NCI-H226 (cell line): ENCODE data around the gene MORF4L2.

Experiments
- DNase-seq: peaks from one replicate; pipeline ENCODE4 v3.0.0-alpha.2; 2015

MORF4L2 gene

GRCh38 chrX:103686199-103687072 is at the start of gene MORF4L2:
TSS of gene MORF4L2 (minus strand) at chrX:103686699. CDS start at chrX:103677027, 9,672 bp downstream.
- DNase-seq: peak; percentile 93

GRCh38 chrX:103734125-103734760 is 47.7 kb upstream of the MORF4L2 start:
- no peak for DNase-seq

- DNase-seq: peak; percentile 13
Measured at GRCh38 chrX:103733017-103733416, 46.5 kb upstream of the MORF4L2 start.

GRCh38 chrX:103730796-103731493 is 44.4 kb upstream of the MORF4L2 start:
- DNase-seq: peak; percentile 79

- DNase-seq: no peak
Measured at GRCh38 chrX:103730147-103730795, 43.8 kb upstream of the MORF4L2 start.

- DNase-seq: no peak
Measured at GRCh38 chrX:103729015-103729414, 42.5 kb upstream of the MORF4L2 start.

- no peak for DNase-seq
Measured at GRCh38 chrX:103727115-103727514, 40.6 kb upstream of the MORF4L2 start.

GRCh38 chrX:103726477-103726876 is 40.0 kb upstream of the MORF4L2 start:
- DNase-seq: no peak

GRCh38 chrX:103722505-103722904 is 36.0 kb upstream of the MORF4L2 start:
- DNase-seq: no peak

GRCh38 chrX:103718120-103718519 is 31.6 kb upstream of the MORF4L2 start:
- DNase-seq: no peak

- peak; percentile 72 for DNase-seq
Measured at GRCh38 chrX:103716962-103717361, 30.5 kb upstream of the MORF4L2 start.

GRCh38 chrX:103710609-103711008 is 24.1 kb upstream of the MORF4L2 start, which contains the start of gene TMEM31:
TSS of gene TMEM31 (plus strand) at chrX:103710909. CDS start at chrX:103712259, 1,350 bp downstream.
- DNase-seq: no peak

GRCh38 chrX:103704863-103705262 is 18.4 kb upstream of the MORF4L2 start:
- DNase-seq: no peak

- DNase-seq: no peak
Measured at GRCh38 chrX:103699243-103699642, 12.7 kb upstream of the MORF4L2 start.

GRCh38 chrX:103697687-103698086 is 11.2 kb upstream of the MORF4L2 start:
- DNase-seq: no peak

- DNase-seq: no peak
Measured at GRCh38 chrX:103691059-103691458, 4.6 kb upstream of the MORF4L2 start.

GRCh38 chrX:103688946-103689345 is 2.4 kb upstream of the MORF4L2 start:
- no peak for DNase-seq

- peak; percentile 65 for DNase-seq
Measured at GRCh38 chrX:103687696-103688201, 1.2 kb upstream of the MORF4L2 start.

GRCh38 chrX:103687073-103687695 is 685 bp upstream of the MORF4L2 start:
- peak; percentile 62 for DNase-seq

GRCh38 chrX:103685396-103685795 is 1.1 kb downstream of the MORF4L2 start:
- DNase-seq: no peak

GRCh38 chrX:103681443-103681842 is 5.1 kb downstream of the MORF4L2 start:
- no peak for DNase-seq
